Mesenchymal stem cell (in vitro differentiated cells and primary cell): ENCODE results near the gene ZNF322.

Experiments used
- DNase-seq: peaks from one replicate; pipeline ENCODE4 v3.0.0-alpha.2; 2013
- H2AFZ ChIP-seq: one replicate; pipeline ENCODE4 v1.6.1; 2013; ENCODE audit warnings: low read depth, mild to moderate bottlenecking, control low read depth, inconsistent platforms, low read length, moderate library complexity
- H2AK5ac ChIP-seq: 2 replicates; pipeline ENCODE4 v1.6.1; 2013; ENCODE audit warnings: low read length, moderate library complexity, mild to moderate bottlenecking, inconsistent platforms; ENCODE audit not compliant: severe bottlenecking
- H2BK120ac ChIP-seq: one replicate; pipeline ENCODE4 v1.6.1; 2013; ENCODE audit warnings: low read depth, mild to moderate bottlenecking, inconsistent platforms, low read length, moderate library complexity
- H2BK12ac ChIP-seq, 2 experiments: one replicate each; pipeline ENCODE4 v1.6.1; 2013; ENCODE audit warnings: inconsistent platforms in 2 of 2, low read length in 2 of 2, mild to moderate bottlenecking in 2 of 2, moderate library complexity in 2 of 2, control low read depth in 1 of 2
- H2BK15ac ChIP-seq: one replicate; pipeline ENCODE4 v1.6.1; 2013; ENCODE audit warnings: mild to moderate bottlenecking, low read depth, inconsistent platforms; ENCODE audit not compliant: poor library complexity, severe bottlenecking
- H2BK5ac ChIP-seq: 2 replicates; pipeline ENCODE4 v1.6.1; 2013; ENCODE audit warnings: low read depth, mild to moderate bottlenecking, low read length, control low read depth, inconsistent platforms; ENCODE audit not compliant: poor library complexity, severe bottlenecking
- H3K14ac ChIP-seq, 2 experiments: one replicate each; pipeline ENCODE4 v1.6.1; 2013; ENCODE audit warnings: inconsistent platforms in 2 of 2, low read length in 2 of 2, control low read depth in 1 of 2, mild to moderate bottlenecking in 1 of 2, moderate library complexity in 1 of 2
- H3K18ac ChIP-seq, 2 experiments: one replicate each; pipeline ENCODE4 v1.6.1; 2013; ENCODE audit warnings: inconsistent platforms in 2 of 2, low read length in 2 of 2, control low read depth in 1 of 2, low read depth in 1 of 2, mild to moderate bottlenecking in 1 of 2
- H3K23ac ChIP-seq, 2 experiments: one replicate each; pipeline ENCODE4 v1.6.1; 2013; ENCODE audit warnings: inconsistent platforms in 2 of 2, low read length in 2 of 2, mild to moderate bottlenecking in 2 of 2, moderate library complexity in 2 of 2, control low read depth in 1 of 2
- H3K27ac ChIP-seq: 2 replicates; pipeline ENCODE4 v1.5.1; 2013; ENCODE audit warnings: mild to moderate bottlenecking, moderate library complexity, low read length, control low read depth, inconsistent platforms; ENCODE audit not compliant: poor library complexity, severe bottlenecking
- H3K27me3 ChIP-seq, 2 experiments: 2 replicates each; pipeline versions ENCODE4 v1.6.1 to v1.7.0; 2013; ENCODE audit warnings: low read length in 2 of 2, mild to moderate bottlenecking in 2 of 2, moderate library complexity in 2 of 2, control low read depth in 1 of 2, inconsistent platforms in 1 of 2; ENCODE audit not compliant: control insufficient read depth in 1 of 2, insufficient read depth in 1 of 2
- H3K36me3 ChIP-seq, 2 experiments: 2 replicates each; pipeline versions ENCODE4 v1.6.1 to v1.7.0; 2013; ENCODE audit warnings: low read length in 2 of 2, control low read depth in 1 of 2, inconsistent platforms in 1 of 2, low read depth in 1 of 2, mild to moderate bottlenecking in 1 of 2; ENCODE audit not compliant: insufficient read depth in 2 of 2, control insufficient read depth in 1 of 2
- H3K4ac ChIP-seq, 2 experiments: one replicate each; pipeline ENCODE4 v1.6.1; 2013; ENCODE audit warnings: inconsistent platforms in 2 of 2, low read length in 2 of 2, mild to moderate bottlenecking in 2 of 2, moderate library complexity in 2 of 2, control low read depth in 1 of 2, low read depth in 1 of 2
- H3K4me1 ChIP-seq: 2 replicates; pipeline ENCODE4 v1.6.1; 2013; ENCODE audit warnings: low read depth, low read length, control low read depth; ENCODE audit not compliant: control insufficient read depth, insufficient read depth
- H3K4me2 ChIP-seq: 2 replicates; pipeline ENCODE4 v1.6.1; 2013; ENCODE audit warnings: low read length, mild to moderate bottlenecking, inconsistent platforms; ENCODE audit not compliant: poor library complexity, severe bottlenecking
- H3K4me3 ChIP-seq, 2 experiments: 2 replicates each; pipeline versions ENCODE4 v1.5.1 to v1.7.0; 2013; ENCODE audit warnings: low read length in 2 of 2, mild to moderate bottlenecking in 2 of 2, control low read depth in 1 of 2, low read depth in 1 of 2; ENCODE audit not compliant: insufficient read depth in 1 of 2
- H3K79me1 ChIP-seq: replicated peaks from 2 replicates; pipeline ENCODE4 v1.6.1; 2013; ENCODE audit warnings: mild to moderate bottlenecking, control low read depth, low read length, inconsistent platforms; ENCODE audit not compliant: poor library complexity, severe bottlenecking
- H3K9ac ChIP-seq: 2 replicates; pipeline ENCODE4 v1.7.0; 2013; ENCODE audit warnings: mild to moderate bottlenecking, low read length, moderate library complexity
- H3K9me3 ChIP-seq: 2 replicates; pipeline ENCODE4 v1.7.0; 2013; ENCODE audit warnings: mild to moderate bottlenecking, low read length; ENCODE audit not compliant: control insufficient read depth
- H4K8ac ChIP-seq: one replicate; pipeline ENCODE4 v1.6.1; 2013; ENCODE audit warnings: inconsistent platforms, mild to moderate bottlenecking, low read length, moderate library complexity
- H4K91ac ChIP-seq: one replicate; pipeline ENCODE4 v1.6.1; 2013; ENCODE audit warnings: mild to moderate bottlenecking, low read length, inconsistent platforms
- WGBS: methylation state at CpG from one replicate; pipeline ENCODE4 v1.1.7; 2013; ENCODE audit warnings: mixed read lengths; 5-methylcytosine and 5-hydroxymethylcytosine counted together

The ZNF322 gene

GRCh38 chr6:26598267-26598666 lies 61.3 kb downstream of the ZNF322 start:
- Histone ChIP-seq H3K79me1 (peaks cover 12% of the 10 kb centered on the region), H3K4me2 (no peak overlapping the region), H2BK12ac (no peak overlapping the region), H2AK5ac (no peak overlapping the region), H4K8ac (peak overlapping the region; percentile 50), H3K36me3 (peaks cover 15 to 25% of the 10 kb centered on the region in 2 experiments), H4K91ac (no peak overlapping the region), H2BK5ac (no peak overlapping the region), H3K9ac (peak overlapping the region; percentile 94), H3K4ac (no peak overlapping the region), H2AFZ (no peak overlapping the region), H2BK120ac (no peak overlapping the region), H2BK15ac (no peak overlapping the region), H3K23ac (no peak overlapping the region), H3K14ac (no peak overlapping the region), H3K4me1 (peaks cover 7% of the 10 kb centered on the region), H3K9me3 (no peaks in the 10 kb centered on the region), H3K18ac (no peak overlapping the region), H3K4me3 (peak overlapping the region in 1 of 2 experiments; percentile 91), H3K27ac (no peak overlapping the region), H3K27me3 (no peaks in the 10 kb centered on the region)
- no peak for DNase-seq
- WGBS: 98% methylated on average over 22 of the region's 22 CpGs

GRCh38 chr6:26597821-26598220 lies 61.7 kb downstream of the ZNF322 start:
- no peak overlapping the region for H3K14ac ChIP-seq
- H2AFZ ChIP-seq: no peak overlapping the region
- H2BK12ac ChIP-seq: no peak overlapping the region
- peak overlapping the region; percentile 94 for H3K9ac ChIP-seq
- peak overlapping the region; percentile 26 to 91 for H3K4me3 ChIP-seq
- H3K23ac ChIP-seq: no peak overlapping the region
- no peak overlapping the region for H3K18ac ChIP-seq
- no peaks in the 10 kb centered on the region for H3K27me3 ChIP-seq
- 93% methylated on average over 21 of the region's 21 CpGs for WGBS
- H4K91ac ChIP-seq: no peak overlapping the region
- no peaks in the 10 kb centered on the region for H3K9me3 ChIP-seq
- H3K79me1 ChIP-seq: peaks cover 12% of the 10 kb centered on the region
- H3K4me2 ChIP-seq: peak overlapping the region; percentile 67
- peaks cover 15 to 25% of the 10 kb centered on the region in 2 experiments for H3K36me3 ChIP-seq
- no peak overlapping the region for H2BK120ac ChIP-seq
- H4K8ac ChIP-seq: peak overlapping the region; percentile 50
- H3K27ac ChIP-seq: no peak overlapping the region
- H3K4me1 ChIP-seq: peaks cover 7% of the 10 kb centered on the region
- no peak overlapping the region for H3K4ac ChIP-seq
- no peak overlapping the region for H2BK15ac ChIP-seq
- no peak overlapping the region for H2AK5ac ChIP-seq
- no peak for DNase-seq
- no peak overlapping the region for H2BK5ac ChIP-seq

GRCh38 chr6:26597389-26597766 lies 62.2 kb downstream of the ZNF322 start:
- no peak overlapping the region for H2BK12ac ChIP-seq
- H3K18ac ChIP-seq: no peak overlapping the region
- H4K8ac ChIP-seq: no peak overlapping the region
- no peak for DNase-seq
- peak overlapping the region; percentile 94 for H3K9ac ChIP-seq
- peaks cover 0 to 2% of the 10 kb centered on the region in 2 experiments for H3K27me3 ChIP-seq
- H2BK15ac ChIP-seq: no peak overlapping the region
- peaks cover 15 to 25% of the 10 kb centered on the region in 2 experiments for H3K36me3 ChIP-seq
- no peak overlapping the region for H2BK5ac ChIP-seq
- H3K9me3 ChIP-seq: no peaks in the 10 kb centered on the region
- H3K27ac ChIP-seq: no peak overlapping the region
- no peak overlapping the region for H2AFZ ChIP-seq
- no peak overlapping the region for H2AK5ac ChIP-seq
- WGBS: 11% methylated on average over 7 of the region's 10 CpGs
- H3K23ac ChIP-seq: no peak overlapping the region
- H3K4me3 ChIP-seq: peak overlapping the region; percentile 91 to 95
- peaks cover 7% of the 10 kb centered on the region for H3K4me1 ChIP-seq
- H4K91ac ChIP-seq: no peak overlapping the region
- H3K79me1 ChIP-seq: peaks cover 12% of the 10 kb centered on the region
- no peak overlapping the region for H2BK120ac ChIP-seq
- no peak overlapping the region for H3K14ac ChIP-seq
- peak overlapping the region in 1 of 2 experiments; percentile 92 for H3K4ac ChIP-seq
- peak overlapping the region; percentile 67 for H3K4me2 ChIP-seq

GRCh38 chr6:26596579-26597388 lies 62.8 kb downstream of the ZNF322 start, which contains the start of gene ABT1:
Gene ABT1, plus strand, starts transcription at chr6:26596953. Its CDS starts 30 bp downstream, at chr6:26596983.
- Histone ChIP-seq H2BK15ac (no peak within 1 kb of the TSS), H3K9me3 (no peaks in the 10 kb centered on the region), H3K4ac (peak within 1 kb of the TSS; percentile 49 to 92), H2AFZ (peak within 1 kb of the TSS; percentile 92), H3K18ac (peak within 1 kb of the TSS; percentile 78 to 94), H3K36me3 (peaks cover 15 to 25% of the 10 kb centered on the region in 2 experiments), H2BK120ac (no peak within 1 kb of the TSS), H2BK12ac (no peak within 1 kb of the TSS), H3K4me3 (peak within 1 kb of the TSS; percentile 91 to 95), H3K27ac (peak within 1 kb of the TSS; percentile 75), H3K9ac (peak within 1 kb of the TSS; percentile 94), H3K4me2 (peak within 1 kb of the TSS; percentile 97), H3K4me1 (peaks cover 7% of the 10 kb centered on the region), H4K91ac (peak within 1 kb of the TSS; percentile 83), H4K8ac (peak within 1 kb of the TSS; percentile 94), H2AK5ac (no peak within 1 kb of the TSS), H3K27me3 (peaks cover 4 to 6% of the 10 kb centered on the region in 2 experiments), H3K14ac (peak within 1 kb of the TSS in 1 of 2 experiments; percentile 85), H2BK5ac (no peak within 1 kb of the TSS), H3K23ac (peak within 1 kb of the TSS in 1 of 2 experiments; percentile 67), H3K79me1 (peaks cover 12% of the 10 kb centered on the region)
- DNase-seq: peak; percentile 99
- WGBS: under 1% methylated on average over 46 of the region's 51 CpGs
